H1 (cell line): Measurements from ENCODE around the gene LYSMD3. TPM values are rescaled to one million over a fixed set of nuclear protein-coding genes. Genes with fewer than 3 reads are reported as not detected.

ENCODE experiments used
- CTCF ChIA-PET: fragments of 300-600 bp; sonication (Branson Sonifier 250); formaldehyde crosslinking; loops from one replicate; lab custom pipeline; 2021; ENCODE audit not compliant: partially characterized antibody; lab: Charles Lee
- POLR2A ChIA-PET: fragments of 300-600 bp; sonication (Branson Sonifier 250); formaldehyde crosslinking; loops from one replicate; lab custom pipeline; 2021; ENCODE audit warnings: inconsistent platforms; ENCODE audit not compliant: partially characterized antibody; lab: Charles Lee
- DNase-seq, 2 experiments: peaks; one replicate each; pipeline versions ENCODE4 v3.0.0 to v3.0.0-alpha.2; 2010 to 2022; ENCODE audit warnings: low spot score in 2 of 2, low read depth in 1 of 2, mixed read lengths in 1 of 2
- FAIRE-seq: peaks from 2 replicates; lab custom pipeline; 2011; peaks lifted over from hg19 to GRCh38; lab: Jason Lieb, UNC
- H2AFZ ChIP-seq: 2 replicates; pipeline ENCODE4 v1.8.1; 2012; ENCODE audit warnings: low read length, inconsistent platforms
- H2AK5ac ChIP-seq: 2 replicates; pipeline ENCODE4 v1.6.1; 2013; ENCODE audit warnings: low read depth, low read length
- H2BK120ac ChIP-seq: replicated peaks from 2 replicates; pipeline ENCODE3; 2013; ENCODE audit warnings: low read depth, low read length, inconsistent platforms
- H2BK12ac ChIP-seq: 2 replicates; pipeline ENCODE4 v1.6.1; 2013; ENCODE audit warnings: low read depth, low read length
- H2BK15ac ChIP-seq: 2 replicates; pipeline ENCODE4 v1.6.1; 2013; ENCODE audit warnings: low read length
- H2BK20ac ChIP-seq: 2 replicates; pipeline ENCODE4 v1.6.1; 2013; ENCODE audit warnings: low read length
- H2BK5ac ChIP-seq: 2 replicates; pipeline ENCODE4 v1.6.1; 2013; ENCODE audit warnings: low read depth, low read length
- H3K14ac ChIP-seq: 2 replicates; pipeline ENCODE4 v1.6.1; 2013; ENCODE audit warnings: inconsistent platforms; ENCODE audit not compliant: insufficient read length
- H3K18ac ChIP-seq: 2 replicates; pipeline ENCODE4 v1.6.1; 2013; ENCODE audit warnings: low read length; ENCODE audit errors: extremely low read depth
- H3K23ac ChIP-seq: 2 replicates; pipeline ENCODE4 v1.6.1; 2013; ENCODE audit warnings: inconsistent platforms; ENCODE audit not compliant: insufficient read length
- H3K23me2 ChIP-seq: 2 replicates; pipeline ENCODE4 v1.6.1; 2013; ENCODE audit warnings: low read depth, low read length
- H3K27ac ChIP-seq: 2 replicates; pipeline ENCODE4 v1.6.1; 2011; ENCODE audit warnings: low read depth, low read length, inconsistent platforms
- H3K27me3 ChIP-seq, 4 experiments: replicated peaks in 1 of 4; 1 replicate in 1 of 4; 2 replicates in 3 of 4; pipeline versions ENCODE4 v1.6.1 to v1.8.1; 2011 to 2013; ENCODE audit warnings: low read length in 3 of 4, mild to moderate bottlenecking in 3 of 4, inconsistent platforms in 2 of 4, mixed read lengths in 2 of 4, moderate library complexity in 1 of 4; ENCODE audit not compliant: control insufficient read depth in 3 of 4, insufficient read depth in 3 of 4; ENCODE audit errors: extremely low read depth in 1 of 4
- H3K36me3 ChIP-seq, 4 experiments: 2 replicates each; pipeline versions ENCODE4 v1.6.1 to v1.8.1; 2011 to 2013; ENCODE audit warnings: mild to moderate bottlenecking in 4 of 4, low read length in 3 of 4, moderate library complexity in 2 of 4, control low read depth in 1 of 4, inconsistent platforms in 1 of 4; ENCODE audit not compliant: insufficient read depth in 4 of 4, control insufficient read depth in 2 of 4
- H3K4ac ChIP-seq: replicated peaks from 2 replicates; pipeline ENCODE3; 2013; ENCODE audit warnings: low read length, low read depth, mixed read lengths, inconsistent platforms; ENCODE audit not compliant: insufficient read length
- H3K4me1 ChIP-seq, 4 experiments: replicated peaks in 1 of 4; 1 replicate in 1 of 4; 2 replicates in 3 of 4; pipeline versions ENCODE4 v1.6.1 to v1.8.1; 2011 to 2013; ENCODE audit warnings: low read length in 3 of 4, inconsistent platforms in 2 of 4, mixed read lengths in 1 of 4; ENCODE audit not compliant: insufficient read depth in 4 of 4, control insufficient read depth in 3 of 4
- H3K4me2 ChIP-seq, 2 experiments: 2 replicates each; pipeline versions ENCODE4 v1.6.1 to v1.8.1; 2011 to 2013; ENCODE audit warnings: low read depth in 2 of 2, low read length in 2 of 2, control low read depth in 1 of 2, inconsistent platforms in 1 of 2, mild to moderate bottlenecking in 1 of 2; ENCODE audit not compliant: insufficient read depth in 1 of 2
- H3K4me3 ChIP-seq, 4 experiments: fragments of 200-600, 300-600 bp in 1 of 4; sonication (generic), shearing (Covaris generic), sonication (Bioruptor Twin) in 1 of 4; 2 replicates each; pipeline versions ENCODE4 v1.5.1 to v1.8.1; 2011 to 2016; ENCODE audit warnings: low read length in 4 of 4, low read depth in 3 of 4, control low read depth in 2 of 4, inconsistent platforms in 2 of 4, mild to moderate bottlenecking in 2 of 4, mixed read lengths in 1 of 4, moderate library complexity in 1 of 4; ENCODE audit not compliant: insufficient read depth in 2 of 4; ENCODE audit errors: extremely low read depth in 1 of 4
- H3K56ac ChIP-seq: replicated peaks from 2 replicates; pipeline ENCODE3; 2013; ENCODE audit warnings: low read depth, mild to moderate bottlenecking, mixed read lengths, low read length, inconsistent platforms; ENCODE audit not compliant: insufficient read length
- H3K79me1 ChIP-seq: 2 replicates; pipeline ENCODE4 v1.6.1; 2013; ENCODE audit warnings: low read depth, low read length, control low read depth
- H3K79me2 ChIP-seq, 2 experiments: 2 replicates each; pipeline versions ENCODE4 v1.6.1 to v1.8.1; 2012 to 2013; ENCODE audit warnings: low read length in 2 of 2, mild to moderate bottlenecking in 2 of 2, inconsistent platforms in 1 of 2; ENCODE audit not compliant: insufficient read depth in 2 of 2, control insufficient read depth in 1 of 2
- H3K9ac ChIP-seq, 4 experiments: replicated peaks in 1 of 4; 1 replicate in 1 of 4; 2 replicates in 3 of 4; pipeline versions ENCODE4 v1.6.1 to v1.8.1; 2011 to 2013; ENCODE audit warnings: low read depth in 3 of 4, low read length in 3 of 4, control low read depth in 2 of 4, mild to moderate bottlenecking in 2 of 4, moderate library complexity in 2 of 4, inconsistent platforms in 1 of 4; ENCODE audit errors: extremely low read depth in 1 of 4
- H3K9me3 ChIP-seq, 2 experiments: 2 replicates each; pipeline versions ENCODE4 v1.6.1 to v1.8.1; 2012 to 2013; ENCODE audit warnings: mild to moderate bottlenecking in 2 of 2, moderate library complexity in 2 of 2, control low read depth in 1 of 2, inconsistent platforms in 1 of 2, low read depth in 1 of 2, low read length in 1 of 2, mixed read lengths in 1 of 2; ENCODE audit not compliant: insufficient read depth in 2 of 2
- H4K20me1 ChIP-seq, 2 experiments: replicated peaks in 1 of 2; 2 replicates each; pipeline versions ENCODE3 to v1.8.1; 2011 to 2013; ENCODE audit warnings: inconsistent platforms in 2 of 2, low read length in 2 of 2, mild to moderate bottlenecking in 1 of 2; ENCODE audit not compliant: insufficient read depth in 2 of 2, control insufficient read depth in 1 of 2
- H4K5ac ChIP-seq: 2 replicates; pipeline ENCODE4 v1.6.1; 2013; ENCODE audit warnings: low read length, low read depth, mixed read lengths, inconsistent platforms; ENCODE audit not compliant: insufficient read length
- H4K8ac ChIP-seq: 2 replicates; pipeline ENCODE4 v1.8.0; 2013; ENCODE audit warnings: mild to moderate bottlenecking, moderate library complexity, low read length, inconsistent platforms; ENCODE audit not compliant: insufficient read depth; ENCODE audit errors: extremely low read depth
- H4K91ac ChIP-seq: replicated peaks from 2 replicates; pipeline ENCODE3; 2013; ENCODE audit warnings: low read length, mixed read lengths, inconsistent platforms; ENCODE audit not compliant: insufficient read length
- ASH2L ChIP-seq: fragments of 200-600, 300-600 bp; sonication (generic); IDR thresholded peaks from one replicate; pipeline ENCODE4 v1.7.1; 2017; ENCODE audit warnings: low read length
- BACH1 ChIP-seq: IDR thresholded peaks from 2 replicates; pipeline ENCODE4 v1.6.1; 2012; ENCODE audit warnings: low read length, improper control_type of control experiment
- CBX5 ChIP-seq: fragments of 300-800, 300-1000 bp; sonication (generic); IDR thresholded peaks from 2 replicates; pipeline ENCODE4 v1.7.1; 2016; ENCODE audit warnings: antibody characterized with exemption, low read length, low read depth
- EGR1 ChIP-seq: IDR thresholded peaks from 2 replicates; pipeline ENCODE4 v1.6.1; 2011; ENCODE audit warnings: low read depth, low read length, borderline replicate concordance
- GABPA ChIP-seq: IDR thresholded peaks from 2 replicates; pipeline ENCODE4 v1.6.1; 2011; ENCODE audit warnings: mild to moderate bottlenecking, low read length, moderate library complexity, borderline replicate concordance; ENCODE audit not compliant: insufficient read depth
- HDAC2 ChIP-seq, 2 experiments: fragments of 300-600 bp in 1 of 2; sonication (generic) in 1 of 2; IDR thresholded peaks; 2 replicates each; pipeline ENCODE4 v1.6.1; 2011 to 2012; ENCODE audit warnings: low read depth in 2 of 2, low read length in 2 of 2, mild to moderate bottlenecking in 2 of 2, moderate library complexity in 2 of 2, borderline replicate concordance in 1 of 2, inconsistent platforms in 1 of 2
- KDM1A ChIP-seq: fragments of 200-600, 300-600 bp; sonication (generic); IDR thresholded peaks from 2 replicates; pipeline ENCODE4 v1.7.1; 2016; ENCODE audit warnings: mild to moderate bottlenecking, low read length, borderline replicate concordance
- NANOG ChIP-seq: IDR thresholded peaks from 2 replicates; pipeline ENCODE4 v1.6.1; 2011; ENCODE audit warnings: low read length, low read depth, mild to moderate bottlenecking, inconsistent platforms; ENCODE audit not compliant: insufficient read depth, poor library complexity, severe bottlenecking
- PHF8 ChIP-seq: fragments of 200-600 bp; sonication (generic); conservative IDR thresholded peaks from 2 replicates; pipeline ENCODE4 v1.7.1; 2012; ENCODE audit warnings: low read depth, mild to moderate bottlenecking, inconsistent platforms, low read length, moderate library complexity
- POU5F1 ChIP-seq: IDR thresholded peaks from 2 replicates; pipeline ENCODE4 v1.6.1; 2011; ENCODE audit warnings: low read depth, mild to moderate bottlenecking, low read length, moderate library complexity
- polyA plus RNA-seq, 7 experiments: library from polyadenylated mRNA; depleted of rRNA in 3 of 7; stranded (reverse) in 5 of 7; unstranded in 2 of 7; fragments of >200 nt in 5 of 7; fragments of 200-250 nt in 2 of 7; gene quantifications; 1 replicate in 5 of 7; 2 replicates in 1 of 7; 4 replicates in 1 of 7; pipeline versions ENCODE4 v1.2.1 to v1.2.3, GENCODE V29; 2011 to 2013; ENCODE audit warnings: missing spikeins in 2 of 7, mixed read lengths in 2 of 7
- total RNA-seq: library from RNA; stranded (reverse); fragmentation: NEBNext Ultra II Directional; extraction: Animal tissue kit (Norgen Biotek cat#: 25700); gene quantifications from 2 replicates; pipeline ENCODE4 v1.2.1, GENCODE V29; 2021
- TF ChIP-seq, protein P1 (sequence below): IDR thresholded peaks from 2 replicates; pipeline ENCODE4 v1.6.1; 2012; ENCODE audit warnings: inconsistent platforms
- TF ChIP-seq, protein P2 (sequence below): IDR thresholded peaks from 2 replicates; pipeline ENCODE4 v1.6.1; 2011; ENCODE audit warnings: low read depth, mild to moderate bottlenecking, low read length; ENCODE audit not compliant: insufficient read depth
- TF ChIP-seq, protein P3 (sequence below): IDR thresholded peaks from 2 replicates; pipeline ENCODE4 v1.6.1; 2012; ENCODE audit warnings: inconsistent platforms

Gene LYSMD3
- total and polyA plus RNA-seq, 2 of the 8 experiments (the other 6 are each of a cell fraction or from before 2014, with no cell fraction given), result 3.7 to 14.9 TPM

DNA sequence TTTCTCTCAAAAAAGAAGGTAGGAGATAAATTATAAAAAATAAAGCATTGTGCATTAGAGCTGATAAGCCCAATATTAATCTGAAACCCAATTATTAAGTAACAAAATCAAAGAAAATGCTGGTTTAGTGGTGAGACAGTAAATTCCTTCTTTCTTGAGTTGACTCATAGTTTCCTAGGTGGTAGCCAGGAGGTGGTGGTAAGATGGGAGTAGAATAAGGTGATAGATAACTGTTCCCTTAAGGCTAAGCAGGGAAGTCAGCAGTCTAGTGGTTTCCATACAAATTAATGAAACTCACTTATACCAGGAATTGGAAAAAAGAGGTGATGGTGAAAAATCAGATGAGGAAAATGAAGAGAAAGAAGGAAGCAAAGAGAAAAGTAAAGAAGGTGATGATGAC, 23.2 kb downstream of the LYSMD3 start:
- Histone ChIP-seq H2BK120ac (no peak overlapping the region), H2BK15ac (no peak overlapping the region), H3K9ac (no peak overlapping the region), H3K27me3 (peaks cover 0 to 1% (median 0%) of the 10 kb centered on the region in 4 experiments; a peak in 1 of 7 replicates), H3K79me2 (no peaks in the 10 kb centered on the region), H3K36me3 (peaks cover 3 to 50% (median 31%) of the 10 kb centered on the region in 4 experiments; a peak in 7 of 8 replicates), H2AK5ac (no peak overlapping the region), H3K56ac (no peak overlapping the region), H4K8ac (no peak overlapping the region), H3K4ac (no peak overlapping the region), H2BK5ac (no peak overlapping the region), H3K27ac (no peak overlapping the region), H3K4me2 (no peak overlapping the region), H3K4me1 (no peaks in the 10 kb centered on the region), H3K79me1 (no peaks in the 10 kb centered on the region), H3K14ac (no peak overlapping the region), H3K23me2 (no peaks in the 10 kb centered on the region), H4K5ac (no peak overlapping the region), H4K91ac (no peak overlapping the region), H3K9me3 (no peaks in the 10 kb centered on the region), H3K18ac (no peak overlapping the region), H2BK20ac (no peak overlapping the region), H2BK12ac (no peak overlapping the region), H3K4me3 (no peak overlapping the region), H3K23ac (no peak overlapping the region), H2AFZ (no peak overlapping the region), H4K20me1 (peaks cover 0 to 2% of the 10 kb centered on the region in 2 experiments)
- POLR2A ChIA-PET, result no interaction called here
- no peak for DNase-seq
- CTCF ChIA-PET, result no interaction called here
- no peak for FAIRE-seq
- TF ChIP-seq ASH2L (no peak), GABPA (no peak), CBX5 (no peak), EGR1 (no peak), NANOG (no peak), KDM1A (no peak), BACH1 (no peak), PHF8 (no peak), HDAC2 (IDR thresholded peaks at IDR 0.05; ENCODE audit: borderline replicate concordance in 1 of 2, low read depth in 2 of 2, low read length in 2 of 2) (no peak), POU5F1 (no peak)
- TF ChIP-seq, protein P1, sequence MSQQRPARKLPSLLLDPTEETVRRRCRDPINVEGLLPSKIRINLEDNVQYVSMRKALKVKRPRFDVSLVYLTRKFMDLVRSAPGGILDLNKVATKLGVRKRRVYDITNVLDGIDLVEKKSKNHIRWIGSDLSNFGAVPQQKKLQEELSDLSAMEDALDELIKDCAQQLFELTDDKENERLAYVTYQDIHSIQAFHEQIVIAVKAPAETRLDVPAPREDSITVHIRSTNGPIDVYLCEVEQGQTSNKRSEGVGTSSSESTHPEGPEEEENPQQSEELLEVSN, result no peak
- TF ChIP-seq, protein P2, sequence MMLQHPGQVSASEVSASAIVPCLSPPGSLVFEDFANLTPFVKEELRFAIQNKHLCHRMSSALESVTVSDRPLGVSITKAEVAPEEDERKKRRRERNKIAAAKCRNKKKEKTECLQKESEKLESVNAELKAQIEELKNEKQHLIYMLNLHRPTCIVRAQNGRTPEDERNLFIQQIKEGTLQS, result no peak
- TF ChIP-seq, protein P3, sequence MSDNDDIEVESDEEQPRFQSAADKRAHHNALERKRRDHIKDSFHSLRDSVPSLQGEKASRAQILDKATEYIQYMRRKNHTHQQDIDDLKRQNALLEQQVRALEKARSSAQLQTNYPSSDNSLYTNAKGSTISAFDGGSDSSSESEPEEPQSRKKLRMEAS, result no peak
